Activated naive CD4-positive, alpha-beta T cell treated with anti-CD3 and anti-CD28 coated beads, Interleukin-2, amount 50 U/mL, for 16 hours (primary cell): ENCODE results near the gene OSM.
A peak's percentile ranks its signal among the peaks of the same experiment; 100 is the strongest.

Source experiments
- DNase-seq: peaks from one replicate; pipeline ENCODE4 v3.0.0-alpha.2; 2020

OSM gene

DNA sequence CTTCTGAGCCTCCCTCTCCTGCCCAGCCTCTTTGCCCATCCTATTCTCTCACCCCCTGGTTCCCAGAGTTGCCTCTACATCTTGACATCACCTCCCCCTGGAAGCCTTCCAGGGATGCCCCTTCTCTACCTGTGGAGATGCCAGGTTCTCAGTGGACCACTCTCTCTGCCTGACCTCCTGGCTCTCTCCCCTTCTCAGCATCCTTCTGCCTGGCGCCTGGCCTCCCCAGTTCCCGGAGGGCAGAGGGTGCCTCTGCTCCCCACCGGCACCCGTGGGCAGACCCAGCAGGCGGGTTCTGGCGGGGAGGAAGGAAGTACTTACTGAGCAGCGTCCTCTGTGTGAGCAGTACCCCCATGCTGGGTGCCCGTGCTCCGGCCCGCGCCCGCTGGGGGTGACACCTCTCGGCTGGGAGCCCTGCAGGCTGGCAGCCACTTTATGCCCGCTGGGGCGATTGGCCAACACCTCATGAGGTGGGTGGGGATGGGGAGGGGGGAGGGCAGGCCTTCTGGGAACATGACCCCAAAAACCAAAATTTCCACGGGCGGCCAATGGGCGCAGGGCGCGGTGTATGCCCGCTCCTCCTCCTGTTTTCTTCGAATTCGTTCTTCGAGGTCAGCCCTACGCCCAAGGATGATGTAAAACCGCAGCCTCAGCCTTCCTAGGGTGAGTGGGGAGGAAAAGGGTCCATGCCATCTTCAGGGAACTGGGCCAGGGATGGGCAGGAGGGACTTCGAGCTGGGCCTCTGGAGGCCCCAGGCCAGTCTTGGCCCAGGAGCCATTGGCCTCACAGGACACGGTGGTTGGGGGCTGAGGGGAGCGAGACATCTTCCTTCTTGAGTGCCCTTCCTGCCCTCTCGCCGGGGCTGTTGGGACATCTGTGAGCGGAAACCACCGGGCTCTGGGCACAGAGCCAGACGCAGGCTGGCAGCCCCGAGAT lies at the start of gene OSM:
OSM (minus strand) TSS at position 407 of the 937 bp plus-strand sequence; CDS start at position 355, 52 bp downstream.
- DNase-seq: peak; percentile 61

DNA sequence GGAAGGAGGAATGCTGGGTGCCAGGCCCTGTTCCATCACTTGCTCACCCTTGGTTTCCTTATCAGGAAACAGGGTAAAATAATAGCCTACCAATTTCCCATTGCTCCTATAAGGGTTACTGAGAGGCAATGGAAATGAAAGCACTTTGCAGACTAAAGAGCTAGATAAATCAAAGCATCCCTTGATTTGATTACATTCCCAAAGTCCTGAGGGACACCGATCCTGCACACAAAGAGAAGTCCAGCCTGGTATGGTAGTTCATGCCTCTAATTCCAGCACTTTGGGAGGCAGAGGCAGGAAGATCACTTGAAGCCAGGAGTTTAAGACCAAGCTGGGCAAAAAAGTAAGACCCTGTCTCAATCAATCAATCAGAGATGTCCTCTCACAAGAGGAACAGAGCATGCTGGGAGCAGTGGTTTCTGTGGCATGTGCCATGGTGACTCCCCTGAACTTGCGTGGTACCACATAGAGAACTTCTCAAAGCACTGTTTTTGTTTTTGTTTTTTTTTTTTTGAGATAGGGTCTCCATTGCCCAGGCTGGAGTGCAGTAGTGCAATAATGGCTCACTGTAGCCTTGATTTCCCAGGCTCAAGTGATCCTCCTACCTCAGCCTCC lies 49.4 kb upstream of the OSM start:
- no peak for DNase-seq

- peak; percentile 35 for DNase-seq
Measured at GRCh38 chr22:30314915-30315314, 48.3 kb upstream of the OSM start.

DNA sequence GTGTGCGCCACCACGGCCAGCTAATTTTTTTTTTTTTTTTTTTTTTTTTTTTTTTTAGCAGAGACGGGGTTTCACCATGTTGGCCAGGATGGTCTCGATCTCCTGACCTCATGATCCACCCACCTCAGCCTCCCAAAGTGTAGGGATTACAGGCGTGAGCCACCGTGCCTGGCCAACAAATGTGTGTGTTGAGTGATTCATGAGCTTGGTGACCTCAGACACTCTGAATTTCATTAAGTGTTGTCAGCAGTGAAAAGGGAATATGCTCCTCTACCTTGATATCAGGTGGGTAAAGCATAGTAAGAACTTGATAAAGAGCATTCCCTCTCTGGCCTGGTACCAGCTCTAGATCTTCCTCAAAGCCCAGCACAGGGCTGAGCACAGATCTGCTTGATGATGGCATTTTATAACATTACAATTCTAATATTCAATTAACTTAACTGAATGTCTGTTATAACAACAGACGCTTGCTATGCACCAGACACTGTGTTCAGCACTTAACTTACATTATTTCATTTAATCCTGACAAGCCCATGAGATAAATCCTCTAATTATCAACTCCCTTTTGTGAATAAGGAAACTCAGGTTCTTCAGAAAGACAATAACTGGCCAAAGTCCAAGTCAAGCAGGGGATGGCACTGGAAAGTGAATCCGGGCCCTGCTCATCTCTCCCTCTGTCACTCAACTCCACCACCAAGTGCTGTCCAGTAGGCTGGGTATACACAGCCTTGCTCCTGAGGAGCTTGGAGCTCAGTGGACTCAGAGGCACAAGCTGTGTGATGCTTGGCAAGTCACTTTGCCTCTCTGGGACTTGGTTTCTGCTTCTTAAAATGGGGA lies 47.1 kb upstream of the OSM start:
- DNase-seq: no peak

DNA sequence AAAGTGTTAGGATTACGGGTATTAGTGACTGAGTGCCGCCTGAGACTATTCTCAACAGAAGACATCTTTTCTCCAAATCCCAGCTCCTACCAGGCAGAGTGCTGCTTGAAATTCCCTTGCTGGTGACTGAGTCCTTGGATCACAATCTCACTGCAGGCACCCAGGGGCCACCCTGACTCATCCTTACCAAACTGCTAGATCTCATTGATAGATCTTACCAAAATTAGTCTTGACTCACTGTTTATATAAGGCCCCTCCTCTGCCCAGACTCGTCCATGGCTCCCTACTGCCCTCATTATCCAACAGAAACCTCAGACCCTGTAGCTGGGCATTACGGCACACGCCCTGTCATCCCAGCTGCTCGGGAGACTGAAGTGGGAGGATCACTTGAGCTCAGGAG lies 45.4 kb upstream of the OSM start:
- DNase-seq: no peak

GRCh38 chr22:30310881-30311771 lies 44.5 kb upstream of the OSM start:
- DNase-seq: no peak

DNA sequence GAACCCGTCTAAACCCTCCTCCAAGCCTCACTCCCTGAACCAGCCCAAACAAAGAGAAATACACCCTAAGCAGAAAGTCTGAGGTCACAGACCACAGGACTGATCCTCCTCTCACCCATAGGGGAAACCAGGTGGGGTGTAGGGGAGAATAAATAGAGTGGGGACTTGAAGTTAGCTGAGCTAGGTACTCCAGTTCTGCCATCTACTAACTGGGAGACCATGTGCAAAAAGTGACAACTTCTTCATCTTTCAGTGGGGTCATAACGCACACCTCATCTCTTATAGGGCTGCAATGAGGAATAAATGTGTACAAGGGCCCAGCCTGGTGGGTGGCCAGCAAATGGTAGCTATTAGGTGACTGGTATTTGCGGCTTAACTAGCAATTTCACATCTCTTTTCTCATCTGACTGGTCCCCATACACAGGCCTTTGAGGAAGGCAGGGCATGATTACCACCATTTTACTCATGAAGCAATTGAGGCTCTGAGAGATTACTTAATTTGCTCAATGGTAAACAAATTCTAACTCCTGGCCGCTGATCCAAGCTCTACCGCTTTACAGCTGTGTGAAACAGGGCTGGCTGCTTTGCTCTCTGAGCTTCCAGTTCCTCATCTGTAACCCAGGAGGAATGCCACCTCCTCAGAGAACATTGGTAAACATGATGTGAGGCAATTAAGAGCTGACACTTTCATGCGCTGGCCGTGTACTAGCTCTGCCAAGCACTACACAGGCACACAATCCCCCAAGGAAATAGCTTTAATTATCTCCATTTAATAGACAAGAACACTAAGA lies 43.5 kb upstream of the OSM start:
- DNase-seq: no peak

DNA sequence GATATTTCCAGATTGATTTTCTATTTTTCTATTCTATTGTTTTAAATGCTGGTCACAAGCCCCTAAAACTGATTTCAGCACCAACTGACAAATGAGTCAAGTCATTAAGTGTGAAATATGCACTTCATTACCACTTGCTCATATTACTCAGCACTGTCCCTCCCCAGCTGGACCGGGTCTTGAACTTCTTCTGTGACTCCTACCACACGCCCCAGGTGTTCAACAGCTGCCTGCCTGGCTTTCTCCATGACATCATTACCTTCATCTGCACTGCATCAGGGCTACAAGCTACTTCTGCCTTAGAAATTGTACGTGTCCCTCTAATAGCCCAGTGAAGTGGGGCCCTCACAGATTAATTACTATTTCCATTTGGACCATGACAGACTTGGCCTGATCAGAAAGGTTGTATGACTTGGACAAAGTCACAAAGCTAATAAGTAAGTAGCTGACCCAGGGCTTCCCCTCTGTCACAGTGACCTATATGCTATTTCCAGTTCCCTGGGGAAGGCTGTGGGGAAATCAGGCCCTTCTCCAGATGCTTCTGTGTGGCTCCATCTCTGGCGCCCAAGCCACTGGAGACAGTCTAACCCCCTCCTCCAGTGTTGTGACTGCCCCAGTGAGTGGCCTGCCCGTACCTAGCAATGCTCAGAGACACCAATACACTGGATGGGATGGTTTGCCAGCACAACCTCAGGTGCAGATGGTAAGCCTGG lies 42.0 kb upstream of the OSM start:
- no peak for DNase-seq

DNA sequence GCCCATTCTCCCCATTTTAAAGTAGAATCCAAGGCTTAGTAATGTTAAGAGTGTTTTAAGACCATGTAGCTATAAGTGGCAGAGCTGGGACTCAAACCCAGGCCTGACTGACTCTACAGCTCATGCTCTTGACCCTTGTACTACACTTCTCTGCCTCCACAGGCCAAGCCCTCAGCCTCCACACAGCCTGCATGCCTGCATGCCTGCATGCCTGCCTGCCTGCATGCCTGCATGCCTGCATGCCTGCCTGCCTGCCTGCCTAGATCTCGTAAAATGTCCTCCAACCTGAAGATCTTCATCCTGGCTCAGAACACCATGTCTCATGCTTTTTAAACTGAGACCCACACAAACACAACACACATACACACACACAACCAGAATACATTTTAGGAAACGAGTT lies 41.4 kb upstream of the OSM start:
- no peak for DNase-seq

DNA sequence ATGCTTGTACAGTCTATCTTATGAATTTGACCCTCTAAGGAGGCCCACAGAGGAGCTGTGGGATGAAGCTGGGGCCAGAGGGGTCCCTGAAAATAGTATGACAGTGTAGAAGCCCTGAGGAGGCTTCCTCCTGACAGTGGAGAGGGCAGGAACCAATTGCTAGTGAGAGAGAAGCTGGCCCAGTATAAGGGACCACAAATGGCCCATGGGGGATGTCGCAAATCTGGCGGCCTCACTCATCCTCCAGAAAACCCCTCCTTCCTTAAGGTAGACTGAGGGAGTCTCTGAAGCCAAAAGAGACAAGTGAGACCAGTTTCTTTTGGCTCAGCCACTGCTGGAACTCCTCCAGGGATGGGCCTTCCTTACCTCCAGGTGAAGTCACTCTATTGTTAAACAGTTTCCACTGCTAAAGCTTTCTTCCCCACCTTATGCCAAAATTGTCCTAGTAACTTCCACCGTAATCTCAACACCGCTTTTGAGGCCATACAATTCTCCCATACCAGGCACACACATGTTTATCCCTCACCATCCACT lies 40.5 kb upstream of the OSM start:
- no peak for DNase-seq

DNA sequence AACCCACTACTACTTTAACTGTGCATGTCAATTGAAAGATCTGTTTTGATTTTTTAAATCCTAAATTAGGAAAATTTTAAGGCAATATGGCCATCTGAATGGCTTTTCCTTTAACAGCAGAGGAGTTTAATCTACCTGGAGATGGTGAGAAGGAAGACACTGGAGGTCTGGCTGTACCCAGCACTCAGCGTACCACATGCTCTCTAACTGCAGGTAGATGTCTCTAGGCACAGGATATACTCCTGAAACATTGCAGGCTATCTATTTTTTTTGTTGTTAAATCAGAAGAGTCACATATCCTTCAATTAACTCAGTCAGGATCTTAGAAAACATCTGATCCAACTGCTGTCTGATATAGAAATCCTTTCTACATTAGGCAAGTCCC lies 40.0 kb upstream of the OSM start:
- DNase-seq: no peak

DNA sequence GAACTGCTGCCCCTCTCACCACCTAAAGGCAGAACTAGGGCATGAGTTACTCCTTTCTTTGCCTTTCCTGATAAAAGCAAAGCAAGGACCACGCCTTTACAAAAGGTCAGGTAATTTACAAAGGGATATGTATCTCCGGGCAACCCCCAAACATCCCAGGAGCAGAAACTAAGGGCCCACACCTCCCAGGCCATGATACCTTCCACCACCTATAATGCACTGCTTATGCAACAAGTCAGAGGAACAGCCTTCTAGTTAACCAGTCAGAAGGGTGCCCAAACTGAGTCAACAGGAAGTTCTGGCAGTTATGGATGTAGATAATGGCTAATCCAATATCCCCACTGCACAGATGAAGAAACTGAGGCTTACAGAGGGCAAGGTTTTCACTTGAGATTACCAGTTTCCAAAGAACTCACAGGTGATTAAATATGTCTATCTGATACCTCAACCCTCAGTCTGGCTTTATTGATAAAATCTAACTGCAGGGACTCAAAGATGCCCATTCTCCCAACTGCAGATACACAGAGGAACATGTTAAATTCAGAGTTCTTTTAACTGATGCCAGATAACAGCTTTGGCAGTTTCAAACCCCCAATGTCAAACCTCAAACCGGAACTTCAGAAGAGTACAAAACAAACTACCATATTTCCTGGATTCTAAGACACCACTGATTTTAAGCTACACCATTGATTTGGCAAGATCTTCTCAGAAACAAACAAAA lies 39.4 kb upstream of the OSM start:
- no peak for DNase-seq

DNA sequence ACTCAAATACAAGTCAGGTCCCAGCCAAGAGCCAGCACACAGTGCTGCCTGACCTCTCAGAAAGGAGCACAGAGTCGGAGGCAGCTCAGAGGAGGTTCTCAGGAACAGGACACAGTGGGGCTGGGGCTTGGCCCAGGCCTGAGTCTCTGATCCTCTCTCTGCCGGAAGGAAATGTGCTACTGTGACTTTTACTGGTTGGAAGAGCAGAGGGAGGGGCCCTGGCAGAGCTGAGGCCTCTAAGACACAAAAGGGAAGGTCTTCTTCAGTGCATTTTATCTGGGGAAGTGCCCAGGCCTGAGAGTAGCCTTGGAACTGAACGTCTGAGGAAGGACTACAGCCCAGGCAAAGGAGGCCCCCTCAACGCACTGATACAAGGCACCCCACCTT lies 38.9 kb upstream of the OSM start:
- no peak for DNase-seq

DNA sequence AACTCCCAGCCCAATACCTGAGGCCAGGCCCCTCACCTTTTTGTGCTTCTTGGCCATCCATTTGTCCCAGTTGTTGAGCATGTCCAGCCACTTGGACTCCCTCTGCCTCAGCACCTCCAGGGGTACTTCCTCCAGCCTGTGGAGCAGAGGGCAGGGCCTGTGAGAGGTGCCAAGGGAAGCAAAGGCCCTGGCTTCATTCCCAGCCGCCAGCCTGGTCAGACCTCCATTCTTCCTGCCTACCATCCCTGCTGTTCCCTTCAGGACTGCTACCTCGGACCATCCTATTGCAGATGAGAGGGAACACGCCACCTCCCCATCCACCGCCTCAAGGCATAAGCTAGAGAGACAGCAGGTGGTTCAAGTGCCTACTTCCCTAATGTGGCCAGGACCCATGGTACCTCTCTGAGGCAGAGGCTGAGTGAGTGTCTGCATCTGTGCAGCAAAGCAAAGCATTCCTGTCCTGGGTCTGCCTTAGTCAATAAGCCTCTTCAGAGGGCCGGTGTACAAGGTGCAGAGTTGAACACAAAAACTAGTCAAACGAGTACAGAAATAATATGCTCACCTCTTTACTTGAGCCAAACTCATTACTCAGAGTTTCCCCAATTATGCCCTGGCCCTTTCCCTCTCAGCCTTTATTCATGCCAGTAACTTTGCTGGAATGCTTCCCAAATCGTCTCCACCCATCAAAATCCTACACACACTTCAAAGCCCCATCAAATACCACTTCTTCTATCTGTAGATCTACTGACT lies 38.0 kb upstream of the OSM start:
- DNase-seq: no peak

GRCh38 chr22:30302810-30303138 lies 36.1 kb upstream of the OSM start:
- DNase-seq: no peak

DNA sequence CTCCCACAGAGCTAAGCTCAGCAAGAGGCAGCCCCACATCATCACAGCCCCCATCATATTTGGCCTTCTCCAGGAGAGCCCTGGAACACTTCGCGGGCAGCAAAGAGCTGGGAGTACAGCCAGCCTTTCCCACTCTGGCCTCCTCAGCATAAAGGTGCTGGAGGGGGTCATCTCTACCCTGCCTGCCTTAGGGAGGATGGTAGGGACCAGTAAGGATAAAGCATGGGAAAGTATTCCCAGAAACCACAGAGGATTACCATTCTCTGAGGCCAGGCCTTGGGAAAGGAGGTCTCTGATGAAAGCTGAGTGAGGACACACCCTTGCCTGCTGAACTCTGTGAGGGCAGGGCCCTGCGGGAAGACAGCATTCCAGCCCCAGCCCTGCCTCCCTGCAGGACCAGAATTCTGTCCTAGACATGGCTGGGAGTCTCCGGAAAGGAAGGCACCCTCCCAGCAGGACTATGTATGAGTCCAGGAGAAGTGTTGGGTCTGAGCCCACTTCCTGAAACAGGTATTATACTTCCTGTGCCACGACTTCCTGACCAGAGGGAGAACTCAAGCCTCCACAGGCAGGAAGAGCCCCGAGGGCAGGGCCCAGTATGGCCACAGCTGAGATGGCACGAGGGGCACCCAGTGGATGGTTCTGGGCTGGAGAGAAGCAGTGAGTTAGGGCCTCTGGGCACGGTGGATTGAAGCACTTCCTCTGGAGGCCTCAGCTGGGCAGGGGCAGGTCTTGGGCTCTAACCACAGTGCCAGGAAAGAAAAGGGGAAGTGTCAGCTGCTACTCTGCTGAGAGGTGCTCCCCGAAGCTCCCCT lies 35.6 kb upstream of the OSM start:
- no peak for DNase-seq

DNA sequence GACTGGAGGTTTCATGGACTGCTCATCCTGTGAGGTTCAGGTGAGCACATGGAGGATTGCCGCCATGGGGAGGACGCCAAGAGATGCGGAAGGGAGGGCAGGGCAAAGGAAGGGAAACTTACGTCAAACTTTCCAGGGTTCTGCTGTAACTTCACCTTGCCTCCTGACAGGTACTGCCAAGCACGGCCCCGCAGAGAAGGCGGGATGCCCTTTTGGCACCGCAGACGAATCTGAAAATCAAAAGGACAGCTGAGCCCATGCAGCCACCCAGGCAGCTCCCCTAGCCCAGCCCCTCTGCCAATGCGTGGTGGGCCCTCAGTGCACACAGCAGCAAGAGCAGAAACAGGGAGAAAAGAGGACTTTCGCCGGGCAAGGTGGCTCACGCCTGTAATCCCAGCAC lies 32.7 kb upstream of the OSM start:
- no peak for DNase-seq

GRCh38 chr22:30297991-30298701 lies 31.5 kb upstream of the OSM start:
- DNase-seq: no peak
